Heart left ventricle (tissue), 16 donors: ENCODE results near the gene IFITM1. TPM values are rescaled to one million over a fixed set of nuclear protein-coding genes. Genes with fewer than 3 reads are reported as not detected.

Experiments used
- ATAC-seq, 4 donors: fragments of 200-7000 bp; cut with Tn5 transposase; one replicate each; pipeline ENCODE4 v1.9.1; 2020 to 2022; ENCODE audit warnings: moderate library complexity in 4 of 4, mild to moderate bottlenecking in 3 of 4, moderate number of reproducible peaks in 1 of 4
- DNase-seq, 5 donors: peaks; one replicate each; pipeline ENCODE4 v3.0.0-alpha.2; 2020
- H3K27ac ChIP-seq, 12 donors: fragments of 200-600 bp; sonication (generic) in 4 of 12; one replicate each; pipeline versions ENCODE4 v1.5.0 to v1.8.0; 2016 to 2022; ENCODE audit warnings: mild to moderate bottlenecking in 2 of 12
- H3K27me3 ChIP-seq, 9 donors: fragments of 200-600 bp; sonication (generic) in 2 of 9; one replicate each; pipeline versions ENCODE4 v1.5.1 to v1.8.0; 2016 to 2022; ENCODE audit warnings: mild to moderate bottlenecking in 3 of 9
- H3K36me3 ChIP-seq, 9 donors: fragments of 200-600 bp; sonication (generic) in 2 of 9; one replicate each; pipeline versions ENCODE4 v1.5.0 to v1.8.0; 2018 to 2022; ENCODE audit warnings: mild to moderate bottlenecking in 2 of 9
- H3K4me1 ChIP-seq, 12 donors: fragments of 200-600 bp; sonication (generic) in 4 of 12; one replicate each; pipeline versions ENCODE4 v1.5.0 to v1.8.0; 2016 to 2022; ENCODE audit warnings: mild to moderate bottlenecking in 3 of 12
- H3K4me3 ChIP-seq, 12 donors: fragments of 200-600 bp; sonication (generic) in 4 of 12; one replicate each; pipeline versions ENCODE4 v1.5.0 to v1.8.0; 2017 to 2022; ENCODE audit warnings: mild to moderate bottlenecking in 9 of 12, moderate library complexity in 4 of 12
- H3K9me3 ChIP-seq, 12 donors: fragments of 200-600 bp; sonication (generic) in 4 of 12; one replicate each; pipeline versions ENCODE4 v1.5.0 to v1.8.0; 2016 to 2022; ENCODE audit warnings: mild to moderate bottlenecking in 1 of 12
- CTCF ChIP-seq, 12 donors: fragments of 200-600 bp; sonication (generic) in 4 of 12; IDR thresholded peaks; one replicate each; pipeline versions ENCODE4 v1.5.0 to v1.8.0; 2018 to 2022; ENCODE audit warnings: antibody characterized with exemption in 12 of 12, mild to moderate bottlenecking in 5 of 12
- POLR2A ChIP-seq, 2 donors: fragments of 450-650 bp; IDR thresholded peaks; one replicate each; pipeline ENCODE4 v1.6.1; 2017; ENCODE audit warnings: antibody characterized with exemption in 2 of 2, mild to moderate bottlenecking in 2 of 2, moderate library complexity in 2 of 2
- WGBS, 4 donors: extraction: QIAGEN DNeasy Blood & Tissue Kit in 2 of 4; methylation state at CpG; one replicate each; pipeline versions ENCODE4 v1.1.5 to v1.1.7; 2013 to 2018; 5-methylcytosine and 5-hydroxymethylcytosine counted together
- intact Hi-C, 10 donors: fragments of 100-400 bp; cut with DNase I; formaldehyde crosslinking; loops; one replicate each; pipeline versions ENCODE4 v1.11.1 to v1.14.2; 2022
- polyA plus RNA-seq, 2 donors: library from polyadenylated mRNA; stranded (reverse); fragments of 200-250 nt; gene quantifications; one replicate each; pipeline ENCODE4 v1.2.3, GENCODE V29; 2013
- total RNA-seq, 9 donors: library from RNA; depleted of rRNA in 2 of 9; stranded (reverse); fragments of >200 nt in 2 of 9; fragmentation: NEBNext Ultra II Directional in 3 of 9; extraction: Animal tissue kit (Norgen Biotek cat#: 25700) in 3 of 9; gene quantifications; one replicate each; pipeline versions ENCODE4 v1.1.0 to v1.2.4, GENCODE V29; 2016 to 2023
- donor health status: ischemic (EF 13 %, LVEDD 7.1; RV severe dilation, severe dysfunction).
- donor health status: healthy with polysubstance abuse.
- donor health status: DM: no; HTN: yes; CAD: no.
- donor health status: DM: no; HTN: no; CAD: no.
- donor health status: ischemic (EF 25% LVEDD 6.9; RV normal size, moderate dysfunction).
- donor health status: ischemic (EF 25% LVEDD 5.7; RV mildly dilated, moderate dysfunction).
- donor health status: healthy.
- donor health status: DM: yes; HTN: yes; CAD: no.
- donor health status: ischemic (EF 35%, LVEDD 5.7; RV mildly dilated, moderate dysfunction).
- donor health status: nonischemic (EF 11% LVEDD 7.7; RV severe dilation, severe dysfunction).
- donor health status: DM: yes; HTN: yes; CAD: no.
- donor health status: PGD.
- donor health status: ischemic (EF 29% LVEDD 5.4; RV normal size, mild dysfunction).
- donor health status: nonischemic (EF 23%, LVEDD 6.1; RV moderate dilation, normal function).

The IFITM1 gene
- total and polyA plus RNA-seq, 11 donors, result 61.3 to 278 (median 132) TPM

GRCh38 chr11:299951-300735 is 13.7 kb upstream of the IFITM1 start:
- Histone ChIP-seq H3K4me1 (peaks cover 0 to 19% (median 3%) of the 10 kb centered on the region in 12 donors), H3K27ac (no peak overlapping the region), H3K9me3 (no peaks in the 10 kb centered on the region), H3K36me3 (no peaks in the 10 kb centered on the region), H3K27me3 (peaks cover 4 to 47% (median 17%) of the 10 kb centered on the region in 9 donors), H3K4me3 (no peak overlapping the region)
- ATAC-seq (no peak), DNase-seq (peak in 3 of 5 donors; percentile 26 to 48 (median 37))
- WGBS, 4 donors, result 20 to 39% (median 34%) methylated on average over 5 to 20 of the region's 20 CpGs
- TF ChIP-seq CTCF (IDR thresholded peaks at IDR 0.05) (peak in 2 of 12 donors; percentile 14 to 19), POLR2A (IDR thresholded peaks at IDR 0.05) (no peak)
- intact Hi-C loops, result loop anchor here in 4 of 10 donors (2.0 to 10.0 kb wide), 5 partner anchors 47 to 205 kb away; partner anchors contain the start of genes BET1L (in 1 of the 4), RIC8A (in 1 of the 4) and RNH1 (in 1 of the 4)

DNA sequence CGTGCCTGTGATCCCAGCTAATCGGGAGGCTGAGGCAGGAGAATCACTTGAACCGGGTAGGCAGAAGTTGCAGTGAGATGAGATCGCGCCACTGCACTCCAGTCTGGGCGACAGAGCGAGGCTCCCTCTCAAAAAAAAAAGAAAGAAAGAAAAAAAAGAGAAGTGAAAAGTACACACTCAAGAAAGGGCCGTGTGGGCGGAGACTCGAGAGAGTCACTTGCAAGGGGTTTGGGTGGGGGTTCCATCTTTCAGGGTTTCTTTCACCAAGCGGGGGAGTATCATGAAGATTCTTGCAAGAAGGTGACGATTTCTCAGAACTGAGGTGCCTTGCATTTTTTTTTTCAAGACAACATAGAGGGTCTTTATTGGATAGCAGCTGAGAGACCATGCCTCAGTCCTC is 10.5 kb upstream of the IFITM1 start:
- no peaks in the 10 kb centered on the region for H3K36me3 ChIP-seq
- intact Hi-C loops, result loop anchor here in 3 of 10 donors (5.0 to 10.0 kb wide), 3 partner anchors 51 to 201 kb away; partner anchors contain the start of gene RNH1 (in 1 of the 3)
- H3K27me3 ChIP-seq, result peaks cover 4 to 38% (median 17%) of the 10 kb centered on the region in 9 donors
- no peak for DNase-seq
- no peaks in the 10 kb centered on the region for H3K9me3 ChIP-seq
- ATAC-seq, result no peak
- TF ChIP-seq CTCF (IDR thresholded peaks at IDR 0.05) (no peak), POLR2A (IDR thresholded peaks at IDR 0.05) (no peak)
- no peak overlapping the region for H3K27ac ChIP-seq
- WGBS, 4 donors, result 87 to 93% (median 90%) methylated on average over 12 of the region's 12 CpGs
- no peak overlapping the region for H3K4me3 ChIP-seq
- H3K4me1 ChIP-seq, result peaks cover 0 to 32% (median 14%) of the 10 kb centered on the region in 12 donors

DNA sequence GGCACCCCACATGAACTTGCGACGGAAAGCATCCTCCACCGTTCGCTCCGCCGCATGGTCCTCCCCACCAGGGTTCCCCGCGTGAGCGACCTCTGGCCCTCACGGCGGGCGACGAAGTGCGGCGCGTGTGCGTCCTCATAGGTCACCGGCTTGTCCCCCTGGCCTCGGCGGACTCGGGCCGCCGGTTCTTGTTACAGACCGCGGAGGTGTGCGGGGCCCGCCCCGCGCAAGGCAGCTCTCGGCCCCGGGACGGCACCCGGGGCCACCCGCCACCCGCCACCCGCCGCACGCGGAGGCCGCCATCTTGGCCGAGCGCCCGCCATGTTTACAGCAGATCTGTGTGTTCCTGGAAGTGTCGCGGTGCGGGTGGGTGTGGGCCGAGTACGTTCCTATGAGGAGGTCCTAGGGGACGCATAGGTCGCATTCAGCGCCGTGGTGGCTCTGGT is 9.8 kb upstream of the IFITM1 start:
- H3K27me3 ChIP-seq, result peaks cover 4 to 32% (median 12%) of the 10 kb centered on the region in 9 donors
- ATAC-seq, result no peak
- no peaks in the 10 kb centered on the region for H3K9me3 ChIP-seq
- intact Hi-C loops, result loop anchor here in 3 of 10 donors (5.0 to 10.0 kb wide), 3 partner anchors 51 to 201 kb away; partner anchors contain the start of gene RNH1 (in 1 of the 3)
- DNase-seq, result peak in 1 of 5 donors; percentile 60
- peaks cover 0 to 2% (median 0%) of the 10 kb centered on the region in 9 donors for H3K36me3 ChIP-seq
- H3K27ac ChIP-seq, result no peak overlapping the region
- no peak overlapping the region for H3K4me3 ChIP-seq
- TF ChIP-seq CTCF (IDR thresholded peaks at IDR 0.05) (no peak), POLR2A (IDR thresholded peaks at IDR 0.05) (no peak)
- peaks cover 0 to 32% (median 14%) of the 10 kb centered on the region in 12 donors for H3K4me1 ChIP-seq
- WGBS, 4 donors, result 76 to 90% (median 79%) methylated on average over 40 to 52 of the region's 52 CpGs
